MM.1S (cell line): ENCODE measurements around the gene ZFYVE21.

Source experiments
- DNase-seq: peaks from one replicate; pipeline ENCODE4 v3.0.0-alpha.2; 2015
- H2AFZ ChIP-seq: fragments of 300-600 bp; sonication (generic); 2 replicates; pipeline ENCODE4 v1.6.0; 2016; ENCODE audit warnings: antibody characterized with exemption, low read length
- H3F3A ChIP-seq: fragments of 300-600 bp; sonication (generic); 2 replicates; pipeline ENCODE4 v1.6.1; 2016; ENCODE audit warnings: mild to moderate bottlenecking, antibody characterized with exemption, low read length, moderate library complexity, mixed read lengths; ENCODE audit not compliant: insufficient read depth
- H3K27ac ChIP-seq: fragments of 300-600 bp; sonication (generic); 2 replicates; pipeline ENCODE4 v1.5.1; 2016; ENCODE audit warnings: mild to moderate bottlenecking, low read length
- H3K27me3 ChIP-seq: fragments of 300-600 bp; sonication (generic); replicated peaks from 2 replicates; pipeline ENCODE4 v1.6.0; 2016; ENCODE audit warnings: low read length; ENCODE audit not compliant: insufficient read depth
- H3K36me3 ChIP-seq: fragments of 300-600 bp; sonication (generic); replicated peaks from 2 replicates; pipeline ENCODE4 v1.6.1; 2016; ENCODE audit warnings: mild to moderate bottlenecking, low read length, mixed read lengths; ENCODE audit not compliant: insufficient read depth
- H3K4me1 ChIP-seq: fragments of 300-600 bp; sonication (generic); 2 replicates; pipeline ENCODE4 v1.6.1; 2016; ENCODE audit warnings: low read length, mixed read lengths
- H3K4me2 ChIP-seq: fragments of 300-600 bp; sonication (generic); 2 replicates; pipeline ENCODE4 v1.6.0; 2016; ENCODE audit warnings: low read depth, low read length
- H3K4me3 ChIP-seq: fragments of 300-600 bp; sonication (generic); 2 replicates; pipeline ENCODE4 v1.5.1; 2016; ENCODE audit warnings: low read length, mixed read lengths
- H3K79me2 ChIP-seq: fragments of 300-600 bp; sonication (generic); 2 replicates; pipeline ENCODE4 v1.6.1; 2016; ENCODE audit warnings: mixed run types, low read length, mixed read lengths
- H3K9ac ChIP-seq: fragments of 300-600 bp; sonication (generic); 2 replicates; pipeline ENCODE4 v1.6.1; 2016; ENCODE audit warnings: low read length, mixed read lengths
- H3K9me2 ChIP-seq: fragments of 300-600 bp; sonication (generic); replicated peaks from 2 replicates; pipeline ENCODE4 v1.6.1; 2016; ENCODE audit warnings: mild to moderate bottlenecking, low read length, mixed read lengths; ENCODE audit not compliant: insufficient read depth
- H3K9me3 ChIP-seq: fragments of 300-600 bp; sonication (generic); replicated peaks from 2 replicates; pipeline ENCODE4 v1.6.1; 2016; ENCODE audit warnings: mild to moderate bottlenecking, low read length, mixed read lengths; ENCODE audit not compliant: insufficient read depth
- H4K20me1 ChIP-seq: fragments of 300-600 bp; sonication (generic); 2 replicates; pipeline ENCODE4 v1.6.1; 2016; ENCODE audit warnings: mild to moderate bottlenecking, low read length, moderate library complexity, mixed read lengths; ENCODE audit not compliant: insufficient read depth
- EZH2 ChIP-seq: fragments of 300-600 bp; sonication (generic); optimal IDR thresholded peaks from 2 replicates; pipeline ENCODE3; 2017; ENCODE audit warnings: low read depth, mild to moderate bottlenecking, antibody characterized with exemption, low read length, mixed read lengths
- EZH2phosphoT487 ChIP-seq: fragments of 300-600 bp; sonication (generic); IDR thresholded peaks from 2 replicates; pipeline ENCODE4 v1.6.1; 2018; ENCODE audit warnings: antibody characterized with exemption, low read length
- TF ChIP-seq, protein P1 (sequence below): fragments of 300-600 bp; sonication (generic); IDR thresholded peaks from 2 replicates; pipeline ENCODE4 v1.5.1; 2016; ENCODE audit warnings: antibody characterized with exemption, low read length, mixed read lengths

The ZFYVE21 gene

DNA sequence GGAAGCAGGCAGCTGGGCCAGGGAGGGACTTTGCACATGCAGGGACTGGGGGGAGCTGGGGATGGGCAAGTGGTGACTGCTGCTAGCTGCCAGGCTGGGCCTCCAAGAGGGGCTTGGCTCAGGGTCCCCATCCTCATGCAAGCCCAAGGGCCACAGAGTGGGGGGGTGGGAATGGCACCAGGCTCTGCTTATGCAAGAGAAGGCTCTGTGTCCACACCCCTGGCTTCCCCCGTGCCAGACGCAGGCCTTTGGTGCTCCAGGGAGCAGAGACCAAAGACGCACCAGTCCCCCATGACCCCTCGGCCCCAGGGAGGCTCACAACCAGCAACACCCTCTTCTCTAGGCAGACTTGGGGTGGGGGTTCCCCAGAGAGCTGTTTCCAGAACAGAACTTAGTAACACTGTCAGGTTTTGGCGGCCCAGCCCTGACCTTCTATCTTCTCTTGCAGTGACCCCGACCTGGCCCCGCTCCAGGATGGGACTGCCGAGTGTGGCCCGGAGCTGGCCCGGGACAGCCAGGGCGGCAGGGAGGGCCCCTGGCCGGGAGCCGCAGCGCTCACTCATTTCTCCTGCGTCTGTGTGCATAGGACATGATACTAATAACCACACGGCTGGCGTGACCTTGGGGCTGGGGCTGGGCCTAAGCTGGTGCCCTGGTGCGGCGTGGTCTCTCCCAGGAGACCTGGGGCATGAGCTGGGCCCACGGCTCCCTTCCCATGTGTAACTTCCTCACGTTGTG lies 14.7 kb upstream of the ZFYVE21 start:
- H3K4me1 ChIP-seq = no peaks in the 10 kb centered on the region
- H4K20me1 ChIP-seq = no peaks in the 10 kb centered on the region
- no peaks in the 10 kb centered on the region for H3K27me3 ChIP-seq
- no peak overlapping the region for H3K4me3 ChIP-seq
- TF ChIP-seq EZH2 (no peak), EZH2phosphoT487 (no peak)
- TF ChIP-seq, protein P1, sequence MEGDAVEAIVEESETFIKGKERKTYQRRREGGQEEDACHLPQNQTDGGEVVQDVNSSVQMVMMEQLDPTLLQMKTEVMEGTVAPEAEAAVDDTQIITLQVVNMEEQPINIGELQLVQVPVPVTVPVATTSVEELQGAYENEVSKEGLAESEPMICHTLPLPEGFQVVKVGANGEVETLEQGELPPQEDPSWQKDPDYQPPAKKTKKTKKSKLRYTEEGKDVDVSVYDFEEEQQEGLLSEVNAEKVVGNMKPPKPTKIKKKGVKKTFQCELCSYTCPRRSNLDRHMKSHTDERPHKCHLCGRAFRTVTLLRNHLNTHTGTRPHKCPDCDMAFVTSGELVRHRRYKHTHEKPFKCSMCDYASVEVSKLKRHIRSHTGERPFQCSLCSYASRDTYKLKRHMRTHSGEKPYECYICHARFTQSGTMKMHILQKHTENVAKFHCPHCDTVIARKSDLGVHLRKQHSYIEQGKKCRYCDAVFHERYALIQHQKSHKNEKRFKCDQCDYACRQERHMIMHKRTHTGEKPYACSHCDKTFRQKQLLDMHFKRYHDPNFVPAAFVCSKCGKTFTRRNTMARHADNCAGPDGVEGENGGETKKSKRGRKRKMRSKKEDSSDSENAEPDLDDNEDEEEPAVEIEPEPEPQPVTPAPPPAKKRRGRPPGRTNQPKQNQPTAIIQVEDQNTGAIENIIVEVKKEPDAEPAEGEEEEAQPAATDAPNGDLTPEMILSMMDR = no peak
- H3K9me2 ChIP-seq = no peaks in the 10 kb centered on the region
- H3K4me2 ChIP-seq = no peak overlapping the region
- H2AFZ ChIP-seq = no peak overlapping the region
- H3F3A ChIP-seq = no peaks in the 10 kb centered on the region
- no peak for DNase-seq
- H3K79me2 ChIP-seq = no peaks in the 10 kb centered on the region
- H3K9me3 ChIP-seq = no peaks in the 10 kb centered on the region
- H3K36me3 ChIP-seq = no peaks in the 10 kb centered on the region
- H3K9ac ChIP-seq = no peak overlapping the region
- H3K27ac ChIP-seq = no peak overlapping the region

DNA sequence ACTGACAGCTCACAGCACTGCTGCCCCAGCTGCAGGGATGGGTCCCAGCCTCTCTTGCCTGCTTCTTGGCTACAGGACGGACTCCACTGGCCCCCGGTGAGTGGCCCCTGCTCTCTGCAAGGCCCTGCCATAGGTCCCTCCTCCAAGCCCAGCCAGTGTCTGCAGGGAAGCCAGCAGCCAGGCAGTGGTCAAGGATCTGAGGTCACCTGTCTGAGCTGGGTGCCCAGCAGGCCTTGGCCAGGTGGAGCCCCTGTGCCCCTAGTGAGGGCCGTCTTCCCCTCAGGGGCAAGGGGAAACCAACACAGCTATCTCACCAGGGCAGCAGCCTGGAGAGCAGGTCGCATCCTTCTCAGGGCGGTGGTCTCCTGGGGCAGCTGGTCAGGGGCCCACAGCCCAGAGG lies 13.5 kb upstream of the ZFYVE21 start:
- H2AFZ ChIP-seq = no peak overlapping the region
- no peaks in the 10 kb centered on the region for H3K9me3 ChIP-seq
- no peak overlapping the region for H3K4me3 ChIP-seq
- no peak overlapping the region for H3K27ac ChIP-seq
- H3F3A ChIP-seq = no peaks in the 10 kb centered on the region
- TF ChIP-seq EZH2 (no peak), EZH2phosphoT487 (no peak)
- TF ChIP-seq, protein P1 = no peak
- H3K9ac ChIP-seq = no peak overlapping the region
- DNase-seq = no peak
- no peaks in the 10 kb centered on the region for H3K9me2 ChIP-seq
- H3K4me1 ChIP-seq = no peaks in the 10 kb centered on the region
- no peaks in the 10 kb centered on the region for H3K36me3 ChIP-seq
- no peaks in the 10 kb centered on the region for H3K27me3 ChIP-seq
- no peak overlapping the region for H3K4me2 ChIP-seq
- no peaks in the 10 kb centered on the region for H3K79me2 ChIP-seq
- H4K20me1 ChIP-seq = no peaks in the 10 kb centered on the region

DNA sequence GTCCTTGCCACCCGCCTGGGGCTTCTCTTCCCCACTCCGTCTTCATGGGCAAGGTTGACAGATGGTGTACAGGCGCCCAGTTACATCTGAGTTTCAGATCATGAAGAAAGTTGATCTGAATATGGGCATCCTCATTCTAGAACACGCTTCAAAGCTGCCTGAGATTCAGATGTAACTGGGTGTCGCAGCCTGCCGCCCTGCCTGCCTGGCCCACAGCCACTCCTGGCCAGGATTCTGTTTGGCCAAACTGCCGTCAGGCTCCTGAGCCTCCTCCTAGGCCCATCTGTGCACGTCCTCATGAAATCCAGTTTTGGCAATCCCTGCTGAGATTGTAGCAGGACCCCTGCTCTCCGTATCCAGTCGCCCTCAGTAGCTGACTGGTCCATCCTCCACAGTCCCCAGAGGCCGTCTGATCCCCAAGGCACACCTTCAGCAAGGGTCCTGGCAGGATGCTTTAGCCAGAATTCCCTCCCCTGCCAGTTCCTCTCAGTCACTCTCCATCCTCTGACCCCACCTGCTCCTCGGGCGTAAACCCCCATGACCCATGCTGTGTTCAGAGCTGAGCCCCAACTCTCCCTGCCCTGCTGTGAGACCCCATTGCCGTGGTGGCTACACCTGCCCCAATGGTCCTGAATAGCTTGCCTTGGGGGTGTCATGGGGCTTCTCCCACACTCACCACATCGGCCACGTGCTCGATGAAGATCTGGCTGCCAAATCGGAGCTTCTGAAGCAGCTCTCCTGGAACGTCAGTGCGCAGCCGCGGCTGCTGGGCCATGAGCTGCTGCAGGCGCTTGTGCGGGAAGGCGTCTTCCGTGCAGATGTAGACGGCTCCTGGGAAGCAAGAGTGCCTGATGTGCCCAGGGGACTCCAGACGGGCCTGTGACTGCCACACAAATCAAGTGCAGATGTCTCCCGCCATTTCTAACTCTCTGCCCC lies 12.8 kb upstream of the ZFYVE21 start:
- no peak overlapping the region for H3K4me2 ChIP-seq
- no peaks in the 10 kb centered on the region for H3K9me2 ChIP-seq
- H3K27ac ChIP-seq = no peak overlapping the region
- H3K27me3 ChIP-seq = no peaks in the 10 kb centered on the region
- TF ChIP-seq EZH2phosphoT487 (no peak), EZH2 (no peak)
- TF ChIP-seq, protein P1 = no peak
- no peak overlapping the region for H3K4me3 ChIP-seq
- H3K9ac ChIP-seq = no peak overlapping the region
- H3K79me2 ChIP-seq = no peaks in the 10 kb centered on the region
- no peaks in the 10 kb centered on the region for H3K9me3 ChIP-seq
- no peaks in the 10 kb centered on the region for H3F3A ChIP-seq
- H2AFZ ChIP-seq = no peak overlapping the region
- H3K4me1 ChIP-seq = no peaks in the 10 kb centered on the region
- H3K36me3 ChIP-seq = no peaks in the 10 kb centered on the region
- H4K20me1 ChIP-seq = no peaks in the 10 kb centered on the region
- DNase-seq = no peak
